ENCODE measurements around the gene ALDH16A1.
"Not testable (repeated sequence)": the region's sequence is repeated elsewhere in the genome, so short reads cannot be mapped to it uniquely, and the experiment has no call there.

ALDH16A1 gene

DNA sequence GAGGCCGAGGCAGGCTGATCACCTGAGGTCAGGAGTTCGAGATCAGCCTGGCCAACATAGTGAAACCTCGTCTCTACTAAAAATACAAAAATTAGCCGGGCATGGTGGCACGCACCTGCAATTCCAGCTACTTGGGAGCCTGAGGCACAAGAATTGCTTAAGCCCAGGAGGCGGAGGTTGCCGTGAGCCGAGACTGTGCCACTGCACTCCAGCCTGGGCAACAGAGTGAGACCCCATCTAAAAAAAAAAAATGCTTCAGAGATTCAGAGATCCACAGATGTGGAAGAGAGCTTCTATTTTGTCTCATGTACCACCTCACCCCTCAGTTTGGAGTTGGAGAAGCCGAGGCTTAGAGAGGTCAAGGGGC lies 20.5 kb downstream of the ALDH16A1 start:
- Histone ChIP-seq H3K18ac (ENCODE audit: low read length) (peak overlapping the region; percentile 73), H2AK5ac (ENCODE audit: low read depth, low read length) (peak overlapping the region; percentile 60), H3K4me1 (ENCODE audit: control insufficient read depth in 2 of 2, insufficient read depth in 1 of 2, low read depth in 1 of 2, low read length in 2 of 2) (peaks cover 4 to 12% of the 10 kb centered on the region in 2 donors), H3K36me3 (replicated peaks in 1 of 2; ENCODE audit: control insufficient read depth in 2 of 2, insufficient read depth in 2 of 2, low read length in 2 of 2) (peaks cover 6 to 19% of the 10 kb centered on the region in 2 donors), H2BK15ac (ENCODE audit: low read length) (peak overlapping the region; percentile 30)
- H3K4ac ChIP-seq (ENCODE audit: low read length); H3K4me2 ChIP-seq (ENCODE audit: insufficient read depth, low read length, poor library complexity, severe bottlenecking); DNase-seq (ENCODE audit: low spot score); H4K91ac ChIP-seq (ENCODE audit: low read depth, low read length, poor library complexity); H2AFZ ChIP-seq (ENCODE audit: low read length); H3K23ac ChIP-seq (ENCODE audit: low read depth, low read length, poor library complexity); H3K9me3 ChIP-seq (replicated peaks in 1 of 2; ENCODE audit: control insufficient read depth in 2 of 2, insufficient read depth in 1 of 2, low read depth in 1 of 2, low read length in 2 of 2); H4K8ac ChIP-seq (ENCODE audit: low read depth, low read length); H3K14ac ChIP-seq (ENCODE audit: low read length); H3K9ac ChIP-seq (ENCODE audit: low read depth, low read length, poor library complexity); H3K27ac ChIP-seq (replicated peaks; ENCODE audit: low read length); H2BK120ac ChIP-seq (ENCODE audit: low read depth, low read length); H3K27me3 ChIP-seq (ENCODE audit: control insufficient read depth in 3 of 3, insufficient read depth in 3 of 3, low read depth in 1 of 3, low read length in 3 of 3); H3K4me3 ChIP-seq (ENCODE audit: low read length in 2 of 2); H3K79me1 ChIP-seq (ENCODE audit: low read depth, low read length); H2BK12ac ChIP-seq (ENCODE audit: low read length); H2BK5ac ChIP-seq (ENCODE audit: low read length): not testable (repeated sequence)
- no CpG with 5 or more reads among the region's 9 CpGs for WGBS, 2 donors (ENCODE audit: extremely low coverage in 2 of 2, insufficient read length in 2 of 2, insufficient replicate concordance in 1 of 2)

DNA sequence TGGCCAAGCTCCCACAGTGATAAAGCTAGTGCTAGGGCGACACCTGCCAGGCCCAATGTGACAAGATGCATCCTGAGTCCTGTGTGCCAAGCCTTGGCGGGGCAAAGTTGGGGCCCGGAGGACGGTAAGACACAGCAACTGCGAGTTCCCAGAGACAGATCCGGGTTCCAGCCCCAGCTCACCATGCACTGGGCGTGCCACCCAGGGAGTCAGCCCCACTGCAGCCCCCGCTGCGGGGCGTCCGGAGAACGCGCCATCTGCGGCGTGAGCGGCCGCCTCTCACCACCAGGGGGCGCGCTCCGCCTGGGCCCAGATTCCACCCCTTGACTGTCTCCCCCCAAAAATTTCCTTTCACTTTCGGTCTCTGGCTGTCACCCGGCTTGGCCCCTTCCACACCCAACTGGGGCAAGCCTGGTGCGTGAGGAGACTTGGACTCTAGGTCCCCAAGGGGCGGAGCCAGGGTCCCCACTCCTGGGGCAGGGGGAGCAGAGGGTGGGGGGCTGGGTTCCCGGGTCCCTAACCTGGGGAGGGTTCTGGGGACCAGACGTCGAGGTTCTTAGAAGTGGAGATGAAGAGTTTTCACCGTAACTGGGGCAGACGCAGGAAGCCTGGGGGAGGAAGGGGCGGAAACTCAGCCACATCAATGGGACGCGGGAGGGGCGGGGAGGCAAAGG lies 21.0 kb downstream of the ALDH16A1 start, which contains the start of gene FLT3LG:
FLT3LG (plus strand) TSS at position 348 of the 674 bp plus-strand sequence. CDS start 425 bp downstream, outside the sequence.
- H3K4me1 ChIP-seq (ENCODE audit: control insufficient read depth in 2 of 2, insufficient read depth in 1 of 2, low read depth in 1 of 2, low read length in 2 of 2): peaks cover 2 to 8% of the 10 kb centered on the region in 2 donors
- H2AFZ ChIP-seq (ENCODE audit: low read length): peak within 1 kb of the TSS; percentile 67
- peak within 1 kb of the TSS; percentile 60 for H2AK5ac ChIP-seq (ENCODE audit: low read depth, low read length)
- H4K8ac ChIP-seq (ENCODE audit: low read depth, low read length): peak within 1 kb of the TSS; percentile 7
- peaks cover 3% of the 10 kb centered on the region for H3K79me1 ChIP-seq (ENCODE audit: low read depth, low read length)
- H3K4me3 ChIP-seq (ENCODE audit: low read length in 2 of 2): peak within 1 kb of the TSS in 1 of 2 donors; percentile 20
- H3K9me3 ChIP-seq (replicated peaks in 1 of 2; ENCODE audit: control insufficient read depth in 2 of 2, insufficient read depth in 1 of 2, low read depth in 1 of 2, low read length in 2 of 2): no peaks in the 10 kb centered on the region
- H3K4me2 ChIP-seq (ENCODE audit: insufficient read depth, low read length, poor library complexity, severe bottlenecking): peak within 1 kb of the TSS; percentile 29
- peak within 1 kb of the TSS; percentile 64 for H2BK120ac ChIP-seq (ENCODE audit: low read depth, low read length)
- peak within 1 kb of the TSS; percentile 24 for H3K9ac ChIP-seq (ENCODE audit: low read depth, low read length, poor library complexity)
- H2BK15ac ChIP-seq (ENCODE audit: low read length): peak within 1 kb of the TSS; percentile 78
- peak within 1 kb of the TSS; percentile 43 for H3K23ac ChIP-seq (ENCODE audit: low read depth, low read length, poor library complexity)
- H4K91ac ChIP-seq (ENCODE audit: low read depth, low read length, poor library complexity): no peak within 1 kb of the TSS
- peaks cover 6 to 15% of the 10 kb centered on the region in 2 donors for H3K36me3 ChIP-seq (replicated peaks in 1 of 2; ENCODE audit: control insufficient read depth in 2 of 2, insufficient read depth in 2 of 2, low read length in 2 of 2)
- H3K27ac ChIP-seq (replicated peaks; ENCODE audit: low read length): no peak within 1 kb of the TSS
- H3K27me3 ChIP-seq (ENCODE audit: control insufficient read depth in 3 of 3, insufficient read depth in 3 of 3, low read depth in 1 of 3, low read length in 3 of 3): peaks cover 0 to 6% (median 0%) of the 10 kb centered on the region in 3 experiments
- H2BK5ac ChIP-seq (ENCODE audit: low read length): peak within 1 kb of the TSS; percentile 87
- no peak within 1 kb of the TSS for H3K4ac ChIP-seq (ENCODE audit: low read length)
- WGBS, 2 donors (ENCODE audit: extremely low coverage in 2 of 2, insufficient read length in 2 of 2, insufficient replicate concordance in 1 of 2): no CpG with 5 or more reads among the region's 33 CpGs
- no peak within 1 kb of the TSS for H3K14ac ChIP-seq (ENCODE audit: low read length)
- no peak within 1 kb of the TSS for H2BK12ac ChIP-seq (ENCODE audit: low read length)
- no peak for DNase-seq (ENCODE audit: low spot score)
- peak within 1 kb of the TSS; percentile 84 for H3K18ac ChIP-seq (ENCODE audit: low read length)

DNA sequence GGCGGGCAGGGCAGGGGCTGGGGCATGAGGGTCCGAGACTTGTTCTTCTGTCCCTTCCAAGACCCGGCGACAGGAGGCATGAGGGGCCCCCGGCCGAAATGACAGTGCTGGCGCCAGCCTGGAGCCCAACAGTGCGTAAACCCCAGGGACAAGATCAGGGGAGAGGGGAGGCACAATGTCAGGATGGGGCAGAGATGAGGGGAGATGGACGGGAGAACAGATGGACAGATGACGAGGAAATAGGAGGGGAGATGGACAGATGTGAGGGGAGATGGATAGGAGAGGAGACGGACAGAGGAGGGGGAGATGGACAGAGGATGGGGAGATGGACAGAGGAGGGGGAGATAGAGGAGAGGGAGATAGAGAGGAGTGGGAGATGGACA lies 21.5 kb downstream of the ALDH16A1 start:
- Histone ChIP-seq H3K9ac (ENCODE audit: low read depth, low read length, poor library complexity) (peak overlapping the region; percentile 24), H2AFZ (ENCODE audit: low read length) (peak overlapping the region; percentile 67), H3K4ac (ENCODE audit: low read length) (no peak overlapping the region), H3K79me1 (ENCODE audit: low read depth, low read length) (peaks cover 3% of the 10 kb centered on the region), H3K27me3 (ENCODE audit: control insufficient read depth in 3 of 3, insufficient read depth in 3 of 3, low read depth in 1 of 3, low read length in 3 of 3) (peaks cover 0 to 6% (median 0%) of the 10 kb centered on the region in 3 experiments), H3K18ac (ENCODE audit: low read length) (peak overlapping the region; percentile 84), H3K27ac (replicated peaks; ENCODE audit: low read length) (no peak overlapping the region), H2BK120ac (ENCODE audit: low read depth, low read length) (peak overlapping the region; percentile 64), H4K91ac (ENCODE audit: low read depth, low read length, poor library complexity) (no peak overlapping the region), H4K8ac (ENCODE audit: low read depth, low read length) (peak overlapping the region; percentile 7), H3K14ac (ENCODE audit: low read length) (no peak overlapping the region), H2BK15ac (ENCODE audit: low read length) (peak overlapping the region; percentile 27), H3K9me3 (replicated peaks in 1 of 2; ENCODE audit: control insufficient read depth in 2 of 2, insufficient read depth in 1 of 2, low read depth in 1 of 2, low read length in 2 of 2) (no peaks in the 10 kb centered on the region), H3K4me1 (ENCODE audit: control insufficient read depth in 2 of 2, insufficient read depth in 1 of 2, low read depth in 1 of 2, low read length in 2 of 2) (peaks cover 2 to 8% of the 10 kb centered on the region in 2 donors), H2AK5ac (ENCODE audit: low read depth, low read length) (peak overlapping the region; percentile 60), H3K4me3 (ENCODE audit: low read length in 2 of 2) (no peak overlapping the region), H3K36me3 (replicated peaks in 1 of 2; ENCODE audit: control insufficient read depth in 2 of 2, insufficient read depth in 2 of 2, low read length in 2 of 2) (peaks cover 6 to 12% of the 10 kb centered on the region in 2 donors), H3K23ac (ENCODE audit: low read depth, low read length, poor library complexity) (no peak overlapping the region), H2BK12ac (ENCODE audit: low read length) (no peak overlapping the region), H2BK5ac (ENCODE audit: low read length) (no peak overlapping the region), H3K4me2 (ENCODE audit: insufficient read depth, low read length, poor library complexity, severe bottlenecking) (peak overlapping the region; percentile 29)
- WGBS, 2 donors (ENCODE audit: extremely low coverage in 2 of 2, insufficient read length in 2 of 2, insufficient replicate concordance in 1 of 2): no CpG with 5 or more reads among the region's 11 CpGs
- no peak for DNase-seq (ENCODE audit: low spot score)

DNA sequence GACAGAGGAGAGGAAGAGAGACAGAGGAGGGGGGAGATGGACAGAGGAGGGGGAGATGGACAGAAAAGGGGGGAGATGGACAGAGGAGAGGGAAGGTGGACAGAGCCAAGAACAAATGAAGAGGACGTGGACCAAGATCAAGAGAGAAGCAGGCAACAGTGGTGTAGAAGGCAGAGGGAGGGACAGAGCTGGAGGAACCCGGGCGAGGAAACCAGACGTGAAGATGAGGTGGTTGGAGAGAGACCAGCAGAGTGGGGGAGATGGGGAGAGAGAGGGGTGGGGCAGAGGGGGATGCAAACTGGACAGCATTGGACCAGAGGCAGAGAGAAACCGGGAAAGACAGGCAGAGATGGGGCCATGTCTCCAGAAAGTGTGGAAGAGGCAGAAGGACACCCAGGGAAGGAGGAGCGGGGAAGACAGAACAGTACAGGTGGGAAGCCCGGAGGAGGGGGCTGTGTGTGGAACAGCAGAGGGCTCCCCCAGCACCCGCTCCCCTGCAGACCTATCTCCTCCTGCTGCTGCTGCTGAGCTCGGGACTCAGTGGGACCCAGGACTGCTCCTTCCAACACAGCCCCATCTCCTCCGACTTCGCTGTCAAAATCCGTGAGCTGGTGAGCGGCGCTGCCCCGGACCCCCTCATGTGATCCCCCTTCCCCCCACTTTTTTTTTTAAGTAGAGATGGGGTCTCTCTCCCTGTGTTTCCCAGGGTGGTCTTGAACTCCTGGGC lies 22.3 kb downstream of the ALDH16A1 start:
- Histone ChIP-seq H2BK15ac (ENCODE audit: low read length) (peak overlapping the region; percentile 89), H3K14ac (ENCODE audit: low read length) (peak overlapping the region; percentile 21), H4K91ac (ENCODE audit: low read depth, low read length, poor library complexity) (no peak overlapping the region), H3K4ac (ENCODE audit: low read length) (no peak overlapping the region), H3K23ac (ENCODE audit: low read depth, low read length, poor library complexity) (no peak overlapping the region), H3K27ac (replicated peaks; ENCODE audit: low read length) (peak overlapping the region; percentile 56), H3K36me3 (replicated peaks in 1 of 2; ENCODE audit: control insufficient read depth in 2 of 2, insufficient read depth in 2 of 2, low read length in 2 of 2) (peaks cover under 1 to 7% of the 10 kb centered on the region in 2 donors), H3K4me2 (ENCODE audit: insufficient read depth, low read length, poor library complexity, severe bottlenecking) (peak overlapping the region; percentile 2), H2BK120ac (ENCODE audit: low read depth, low read length) (no peak overlapping the region), H3K4me3 (ENCODE audit: low read length in 2 of 2) (no peak overlapping the region), H3K4me1 (ENCODE audit: control insufficient read depth in 2 of 2, insufficient read depth in 1 of 2, low read depth in 1 of 2, low read length in 2 of 2) (peaks cover 2 to 8% of the 10 kb centered on the region in 2 donors), H2AFZ (ENCODE audit: low read length) (peak overlapping the region; percentile 67), H2BK12ac (ENCODE audit: low read length) (no peak overlapping the region), H3K9ac (ENCODE audit: low read depth, low read length, poor library complexity) (no peak overlapping the region), H3K27me3 (ENCODE audit: control insufficient read depth in 3 of 3, insufficient read depth in 3 of 3, low read depth in 1 of 3, low read length in 3 of 3) (peaks cover 0 to 6% (median 0%) of the 10 kb centered on the region in 3 experiments), H2AK5ac (ENCODE audit: low read depth, low read length) (peak overlapping the region; percentile 35), H3K9me3 (replicated peaks in 1 of 2; ENCODE audit: control insufficient read depth in 2 of 2, insufficient read depth in 1 of 2, low read depth in 1 of 2, low read length in 2 of 2) (no peaks in the 10 kb centered on the region), H3K18ac (ENCODE audit: low read length) (peak overlapping the region; percentile 64), H2BK5ac (ENCODE audit: low read length) (peak overlapping the region; percentile 87), H3K79me1 (ENCODE audit: low read depth, low read length) (peaks cover under 1% of the 10 kb centered on the region), H4K8ac (ENCODE audit: low read depth, low read length) (no peak overlapping the region)
- no peak for DNase-seq (ENCODE audit: low spot score)
- no CpG with 5 or more reads among the region's 15 CpGs for WGBS, 2 donors (ENCODE audit: extremely low coverage in 2 of 2, insufficient read length in 2 of 2, insufficient replicate concordance in 1 of 2)

Data from neuronal stem cell (in vitro differentiated cells).